Measurements from ENCODE around the gene STOX2.

STOX2 gene

GRCh38 chr4:184053434-184053833, 148.3 kb downstream of the STOX2 start:
- TF ChIP-seq CTCF (conservative IDR thresholded peaks at IDR 0.05; ENCODE audit: control insufficient read depth, insufficient read depth, low read depth, low read length), result no peak
- H3K4me3 ChIP-seq (ENCODE audit: control insufficient read depth, low read depth, low read length), result no peak overlapping the region
- DNase-seq (ENCODE audit: low read depth), result no peak

- no peak for TF ChIP-seq CTCF (conservative IDR thresholded peaks at IDR 0.05; ENCODE audit: control insufficient read depth, insufficient read depth, low read depth, low read length)
- no peak for DNase-seq (ENCODE audit: low read depth)
- H3K4me3 ChIP-seq (ENCODE audit: control insufficient read depth, low read depth, low read length), result no peak overlapping the region
Observed at GRCh38 chr4:184056877-184057276, 151.8 kb downstream of the STOX2 start.

- no peak overlapping the region for H3K4me3 ChIP-seq (ENCODE audit: control insufficient read depth, low read depth, low read length)
- no peak for DNase-seq (ENCODE audit: low read depth)
- TF ChIP-seq CTCF (conservative IDR thresholded peaks at IDR 0.05; ENCODE audit: control insufficient read depth, insufficient read depth, low read depth, low read length), result no peak
Observed at GRCh38 chr4:184058026-184058425, 152.9 kb downstream of the STOX2 start.

GRCh38 chr4:184059099-184059498, 154.0 kb downstream of the STOX2 start:
- no peak overlapping the region for H3K4me3 ChIP-seq (ENCODE audit: control insufficient read depth, low read depth, low read length)
- no peak for TF ChIP-seq CTCF (conservative IDR thresholded peaks at IDR 0.05; ENCODE audit: control insufficient read depth, insufficient read depth, low read depth, low read length)
- no peak for DNase-seq (ENCODE audit: low read depth)

- no peak for DNase-seq (ENCODE audit: low read depth)
- TF ChIP-seq CTCF (conservative IDR thresholded peaks at IDR 0.05; ENCODE audit: control insufficient read depth, insufficient read depth, low read depth, low read length), result no peak
- no peak overlapping the region for H3K4me3 ChIP-seq (ENCODE audit: control insufficient read depth, low read depth, low read length)
Observed at GRCh38 chr4:184061582-184061981, 156.5 kb downstream of the STOX2 start.

- no peak for DNase-seq (ENCODE audit: low read depth)
- TF ChIP-seq CTCF (conservative IDR thresholded peaks at IDR 0.05; ENCODE audit: control insufficient read depth, insufficient read depth, low read depth, low read length), result no peak
- H3K4me3 ChIP-seq (ENCODE audit: control insufficient read depth, low read depth, low read length), result no peak overlapping the region
Observed at GRCh38 chr4:184062769-184063168, 157.7 kb downstream of the STOX2 start.

- H3K4me3 ChIP-seq (ENCODE audit: control insufficient read depth, low read depth, low read length), result no peak overlapping the region
- no peak for DNase-seq (ENCODE audit: low read depth)
Observed at GRCh38 chr4:184064877-184065276, 159.8 kb downstream of the STOX2 start.

More at GRCh38 chr4:184064877-184065276, 159.8 kb downstream of the STOX2 start:
- TF ChIP-seq CTCF (conservative IDR thresholded peaks at IDR 0.05; ENCODE audit: control insufficient read depth, insufficient read depth, low read depth, low read length), result no peak
